ENCODE measurements around the gene TMX2.

DNA sequence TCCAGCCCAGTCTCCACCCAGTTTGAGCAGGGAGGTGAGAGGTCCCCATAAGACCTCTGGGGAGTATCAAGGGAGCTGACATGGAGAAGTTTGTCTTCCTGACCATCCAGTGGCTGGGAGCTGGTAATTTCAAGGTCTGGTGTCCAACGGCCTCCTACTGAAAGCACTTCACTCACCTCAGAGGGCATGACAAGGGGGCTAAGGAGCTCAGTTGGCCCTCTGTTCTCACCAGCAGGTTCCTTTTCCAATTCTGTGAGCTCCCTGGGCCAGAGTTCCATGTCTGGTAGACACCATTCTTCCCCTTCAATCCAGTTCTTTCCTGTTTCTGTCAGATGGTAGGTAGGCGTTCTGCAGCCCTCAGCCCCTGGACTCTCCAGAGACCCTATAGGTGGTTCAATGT, 32.0 kb downstream of the TMX2 start:
- TF ChIP-seq CTCF (IDR thresholded peaks at IDR 0.05; ENCODE audit: poor library complexity) = no peak
- TF ChIP-seq EZH2phosphoT487 (IDR thresholded peaks at IDR 0.05; ENCODE audit: low read depth, severe bottlenecking, unreplicated experiment) = no peak
- TF ChIP-seq EZH2 (IDR thresholded peaks at IDR 0.05; ENCODE audit: borderline replicate concordance) = no peak

Measured in hepatocyte (in vitro differentiated cells).